Measurements from ENCODE around the gene SEC14L2.

The SEC14L2 gene

GRCh38 chr22:30453731-30454510 lies 57.1 kb downstream of the SEC14L2 start:
- no peak for TF ChIP-seq SUZ12 (IDR thresholded peaks at IDR 0.05)
- TF ChIP-seq, protein P1, sequence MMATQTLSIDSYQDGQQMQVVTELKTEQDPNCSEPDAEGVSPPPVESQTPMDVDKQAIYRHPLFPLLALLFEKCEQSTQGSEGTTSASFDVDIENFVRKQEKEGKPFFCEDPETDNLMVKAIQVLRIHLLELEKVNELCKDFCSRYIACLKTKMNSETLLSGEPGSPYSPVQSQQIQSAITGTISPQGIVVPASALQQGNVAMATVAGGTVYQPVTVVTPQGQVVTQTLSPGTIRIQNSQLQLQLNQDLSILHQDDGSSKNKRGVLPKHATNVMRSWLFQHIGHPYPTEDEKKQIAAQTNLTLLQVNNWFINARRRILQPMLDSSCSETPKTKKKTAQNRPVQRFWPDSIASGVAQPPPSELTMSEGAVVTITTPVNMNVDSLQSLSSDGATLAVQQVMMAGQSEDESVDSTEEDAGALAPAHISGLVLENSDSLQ (IDR thresholded peaks at IDR 0.05) = no peak
- TF ChIP-seq SP1 (IDR thresholded peaks at IDR 0.05) = no peak
- no peak for TF ChIP-seq ARNT (IDR thresholded peaks at IDR 0.05)
- no peak for TF ChIP-seq FOXK2 (IDR thresholded peaks at IDR 0.05)
- TF ChIP-seq L3MBTL2 (conservative IDR thresholded peaks at IDR 0.05) = no peak
- TF ChIP-seq TARDBP (IDR thresholded peaks at IDR 0.05) = no peak
- TF ChIP-seq LEF1 (IDR thresholded peaks at IDR 0.05; ENCODE audit: borderline replicate concordance) = no peak
- no peak for TF ChIP-seq BHLHE40 (IDR thresholded peaks at IDR 0.05; ENCODE audit: borderline replicate concordance)
- no peak for TF ChIP-seq ZNF384 (IDR thresholded peaks at IDR 0.05)
- TF ChIP-seq FOXM1 (IDR thresholded peaks at IDR 0.05; ENCODE audit: borderline replicate concordance) = no peak
- TF ChIP-seq FOXA1 (IDR thresholded peaks at IDR 0.05) = no peak
- TF ChIP-seq NFRKB (IDR thresholded peaks at IDR 0.05) = no peak
- TF ChIP-seq HDGF (IDR thresholded peaks at IDR 0.05; ENCODE audit: borderline replicate concordance) = no peak
- TF ChIP-seq CTBP1 (IDR thresholded peaks at IDR 0.05; ENCODE audit: borderline replicate concordance) = no peak
- TF ChIP-seq ELF4 (IDR thresholded peaks at IDR 0.05) = no peak
- no peak for DNase-seq (ENCODE audit: extremely low spot score)
- ChIA-PET CTCF (interaction anchor here (0.6 to 1.0 kb wide), 2 partner anchors 10 to 298 kb away, joined by 3 read pairs; no protein-coding TSS in a partner anchor), POLR2A (no interaction called here)

- DNase-seq (ENCODE audit: extremely low spot score) = no peak
- CTCF ChIA-PET = no interaction called here
- TF ChIP-seq ELF4 (IDR thresholded peaks at IDR 0.05) (no peak), ARNT (IDR thresholded peaks at IDR 0.05) (no peak), SUZ12 (IDR thresholded peaks at IDR 0.05) (no peak), FOXM1 (IDR thresholded peaks at IDR 0.05; ENCODE audit: borderline replicate concordance) (no peak), TARDBP (IDR thresholded peaks at IDR 0.05) (no peak), L3MBTL2 (conservative IDR thresholded peaks at IDR 0.05) (no peak), SP1 (IDR thresholded peaks at IDR 0.05) (no peak), ZNF384 (IDR thresholded peaks at IDR 0.05) (no peak), NFRKB (IDR thresholded peaks at IDR 0.05) (no peak), HDGF (IDR thresholded peaks at IDR 0.05; ENCODE audit: borderline replicate concordance) (no peak), BHLHE40 (IDR thresholded peaks at IDR 0.05; ENCODE audit: borderline replicate concordance) (no peak), CTBP1 (IDR thresholded peaks at IDR 0.05; ENCODE audit: borderline replicate concordance) (no peak), LEF1 (IDR thresholded peaks at IDR 0.05; ENCODE audit: borderline replicate concordance) (no peak), FOXA1 (IDR thresholded peaks at IDR 0.05) (no peak), FOXK2 (IDR thresholded peaks at IDR 0.05) (no peak)
- TF ChIP-seq, protein P1 (IDR thresholded peaks at IDR 0.05) = no peak
- POLR2A ChIA-PET = no interaction called here
Measured at GRCh38 chr22:30455075-30455840, 58.4 kb downstream of the SEC14L2 start.

GRCh38 chr22:30457981-30458380 lies 61.2 kb downstream of the SEC14L2 start:
- POLR2A ChIA-PET = interaction anchor here (1.1 kb wide), 1 partner anchor 134 kb away, joined by 4 read pairs; the partner anchor contains the start of gene PES1
- CTCF ChIA-PET = interaction anchor here (0.7 kb wide), 1 partner anchor 13 kb away, joined by 3 read pairs; no protein-coding TSS in a partner anchor
- DNase-seq (ENCODE audit: extremely low spot score) = no peak
- TF ChIP-seq FOXM1 (IDR thresholded peaks at IDR 0.05; ENCODE audit: borderline replicate concordance) (no peak), FOXA1 (IDR thresholded peaks at IDR 0.05) (no peak), SP1 (IDR thresholded peaks at IDR 0.05) (no peak), TARDBP (IDR thresholded peaks at IDR 0.05) (no peak), L3MBTL2 (conservative IDR thresholded peaks at IDR 0.05) (no peak), BHLHE40 (IDR thresholded peaks at IDR 0.05; ENCODE audit: borderline replicate concordance) (no peak), NFRKB (IDR thresholded peaks at IDR 0.05) (no peak), ZNF384 (IDR thresholded peaks at IDR 0.05) (no peak)
- TF ChIP-seq, protein P1 (IDR thresholded peaks at IDR 0.05) = no peak

DNA sequence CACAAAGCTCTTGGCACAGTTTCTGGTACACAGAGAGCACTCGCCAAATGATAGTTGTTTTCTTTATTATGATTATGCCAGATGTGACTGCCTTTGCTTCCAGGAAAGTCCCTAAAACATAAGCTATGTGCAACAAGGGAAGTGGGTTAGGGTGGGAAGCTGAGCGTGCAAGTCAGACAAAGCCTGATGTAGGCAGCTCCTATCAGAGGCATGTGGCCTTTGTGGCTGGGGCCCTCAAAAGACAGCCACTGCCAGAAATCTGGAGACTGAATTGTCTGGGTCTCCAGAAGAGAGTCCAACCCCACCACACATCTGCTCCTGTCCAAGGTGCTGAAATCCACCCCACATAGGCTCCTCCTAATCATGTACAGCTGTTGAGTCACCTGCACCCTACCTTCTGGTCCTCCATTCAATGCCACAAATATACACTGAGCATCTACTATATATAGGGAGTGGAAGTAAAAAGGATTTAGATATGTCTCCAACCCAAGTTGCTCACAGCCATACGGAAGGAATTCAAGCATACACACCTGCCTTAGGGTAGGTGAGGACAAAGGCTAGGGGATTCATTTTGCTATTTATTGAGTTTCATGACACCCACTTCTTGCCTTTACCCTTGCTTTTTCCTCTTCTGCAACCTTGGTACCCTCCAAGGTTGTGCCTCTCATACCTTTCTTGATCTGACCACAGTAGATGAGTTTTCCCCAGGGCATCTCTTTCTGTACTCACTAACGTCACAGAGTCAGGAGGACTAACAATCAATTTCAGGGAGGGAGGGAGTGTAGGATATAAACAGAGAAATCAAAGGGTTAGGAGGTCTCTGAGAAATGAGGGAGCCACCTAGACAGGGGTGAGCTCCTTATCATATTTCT lies 62.6 kb downstream of the SEC14L2 start:
- CTCF ChIA-PET = interaction anchor here (0.6 to 1.0 kb wide), 2 partner anchors 13 to 28 kb away, joined by 4 to 7 read pairs; no protein-coding TSS in a partner anchor
- TF ChIP-seq ELF4 (IDR thresholded peaks at IDR 0.05) (no peak), NFRKB (IDR thresholded peaks at IDR 0.05) (no peak), FOXK2 (IDR thresholded peaks at IDR 0.05) (no peak), TARDBP (IDR thresholded peaks at IDR 0.05) (no peak), FOXM1 (IDR thresholded peaks at IDR 0.05; ENCODE audit: borderline replicate concordance) (no peak), ZNF384 (IDR thresholded peaks at IDR 0.05) (no peak), SP1 (IDR thresholded peaks at IDR 0.05) (no peak), L3MBTL2 (conservative IDR thresholded peaks at IDR 0.05) (no peak), SUZ12 (IDR thresholded peaks at IDR 0.05) (no peak), FOXA1 (IDR thresholded peaks at IDR 0.05) (no peak), CTBP1 (IDR thresholded peaks at IDR 0.05; ENCODE audit: borderline replicate concordance) (no peak), ARNT (IDR thresholded peaks at IDR 0.05) (no peak), HDGF (IDR thresholded peaks at IDR 0.05; ENCODE audit: borderline replicate concordance) (no peak)
- TF ChIP-seq, protein P1 (IDR thresholded peaks at IDR 0.05) = no peak
- no peak for DNase-seq (ENCODE audit: extremely low spot score)
- POLR2A ChIA-PET = no interaction called here

All from HEK293T (cell line).